Tibial nerve (tissue), 4 donors: ENCODE data around the gene SEC16A. TPM values are rescaled to one million over a fixed set of nuclear protein-coding genes. Genes with fewer than 3 reads are reported as not detected.

ENCODE experiments used
- DNase-seq, 2 donors: peaks; one replicate each; pipeline ENCODE4 v3.0.0-alpha.2; 2019; ENCODE audit warnings: low spot score in 2 of 2
- H3K27ac ChIP-seq, 4 donors: fragments of 200-600 bp; sonication (generic) in 3 of 4; one replicate each; pipeline ENCODE4 v1.5.1; 2017 to 2019; ENCODE audit warnings: mild to moderate bottlenecking in 1 of 4
- H3K27me3 ChIP-seq, 2 donors: fragments of 200-600 bp; sonication (generic) in 1 of 2; one replicate each; pipeline versions ENCODE4 v1.5.1 to v1.6.0; 2017 to 2019
- H3K36me3 ChIP-seq, 3 donors: fragments of 200-600 bp; sonication (generic); one replicate each; pipeline ENCODE4 v1.5.1; 2018 to 2019
- H3K4me1 ChIP-seq, 4 donors: fragments of 200-600 bp; sonication (generic) in 3 of 4; one replicate each; pipeline ENCODE4 v1.5.1; 2017 to 2019
- H3K4me3 ChIP-seq, 4 donors: fragments of 200-600 bp; sonication (generic) in 3 of 4; one replicate each; pipeline ENCODE4 v1.5.1; 2017 to 2019; ENCODE audit warnings: mild to moderate bottlenecking in 1 of 4, moderate library complexity in 1 of 4
- H3K9me3 ChIP-seq, 4 donors: fragments of 200-600 bp; sonication (generic) in 3 of 4; one replicate each; pipeline ENCODE4 v1.5.1; 2017 to 2019
- EP300 ChIP-seq, 2 donors: sonication (generic); formaldehyde crosslinking; IDR thresholded peaks; one replicate each; pipeline ENCODE4 v1.6.1; 2017; ENCODE audit warnings: antibody characterized with exemption in 2 of 2, mild to moderate bottlenecking in 1 of 2
- POLR2A ChIP-seq, 2 donors: fragments of 450-650 bp; IDR thresholded peaks; one replicate each; pipeline ENCODE4 v1.6.1; 2017; ENCODE audit warnings: antibody characterized with exemption in 2 of 2, mild to moderate bottlenecking in 2 of 2, moderate library complexity in 2 of 2
- WGBS, 2 donors: methylation state at CpG; one replicate each; pipeline ENCODE4 v1.1.5; 2018; 5-methylcytosine and 5-hydroxymethylcytosine counted together
- total RNA-seq, 4 donors: library from RNA; depleted of rRNA; stranded (reverse); fragments of >200 nt; gene quantifications; one replicate each; pipeline ENCODE4 v1.1.0, GENCODE V29; 2016
- TF ChIP-seq, protein P1 (sequence below), 5 experiments: fragments of 200-600 bp in 3 of 5; fragments of 450-650 bp in 2 of 5; sonication (generic) in 3 of 5; IDR thresholded peaks; one replicate each; pipeline ENCODE4 v1.5.1; 2016 to 2019; ENCODE audit warnings: antibody characterized with exemption in 5 of 5, mild to moderate bottlenecking in 3 of 5, moderate library complexity in 2 of 5

Gene SEC16A
- total RNA-seq, 4 donors from 2014 or later = 45.8 to 67.5 (median 47.9) TPM

DNA sequence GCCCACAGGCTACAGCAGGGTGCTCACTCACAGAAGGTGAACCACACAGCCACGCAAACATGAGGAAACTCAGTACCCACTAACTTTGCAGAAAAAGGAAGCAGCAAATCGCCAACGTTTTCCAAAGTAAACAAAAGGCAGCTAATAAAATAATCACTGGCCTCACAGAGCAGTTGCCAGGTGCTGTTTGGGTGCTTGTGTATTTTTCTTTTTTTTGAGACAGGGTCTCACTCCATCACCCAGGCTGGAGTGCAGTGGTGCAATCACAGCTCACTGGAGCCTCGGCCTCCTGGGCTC is 86.7 kb downstream of the SEC16A start:
- Histone ChIP-seq H3K36me3 (peaks cover 0 to 69% (median 13%) of the 10 kb centered on the region in 3 donors), H3K4me1 (peaks cover 0 to 43% (median 18%) of the 10 kb centered on the region in 4 donors), H3K9me3 (no peaks in the 10 kb centered on the region), H3K27ac (no peak overlapping the region), H3K27me3 (no peaks in the 10 kb centered on the region), H3K4me3 (no peak overlapping the region)
- no peak for DNase-seq
- TF ChIP-seq, protein P1, sequence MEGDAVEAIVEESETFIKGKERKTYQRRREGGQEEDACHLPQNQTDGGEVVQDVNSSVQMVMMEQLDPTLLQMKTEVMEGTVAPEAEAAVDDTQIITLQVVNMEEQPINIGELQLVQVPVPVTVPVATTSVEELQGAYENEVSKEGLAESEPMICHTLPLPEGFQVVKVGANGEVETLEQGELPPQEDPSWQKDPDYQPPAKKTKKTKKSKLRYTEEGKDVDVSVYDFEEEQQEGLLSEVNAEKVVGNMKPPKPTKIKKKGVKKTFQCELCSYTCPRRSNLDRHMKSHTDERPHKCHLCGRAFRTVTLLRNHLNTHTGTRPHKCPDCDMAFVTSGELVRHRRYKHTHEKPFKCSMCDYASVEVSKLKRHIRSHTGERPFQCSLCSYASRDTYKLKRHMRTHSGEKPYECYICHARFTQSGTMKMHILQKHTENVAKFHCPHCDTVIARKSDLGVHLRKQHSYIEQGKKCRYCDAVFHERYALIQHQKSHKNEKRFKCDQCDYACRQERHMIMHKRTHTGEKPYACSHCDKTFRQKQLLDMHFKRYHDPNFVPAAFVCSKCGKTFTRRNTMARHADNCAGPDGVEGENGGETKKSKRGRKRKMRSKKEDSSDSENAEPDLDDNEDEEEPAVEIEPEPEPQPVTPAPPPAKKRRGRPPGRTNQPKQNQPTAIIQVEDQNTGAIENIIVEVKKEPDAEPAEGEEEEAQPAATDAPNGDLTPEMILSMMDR (IDR thresholded peaks at IDR 0.05) = no peak
- TF ChIP-seq EP300 (IDR thresholded peaks at IDR 0.05) = no peak
- WGBS, 2 donors = 71 to 74% methylated on average over 4 of the region's 4 CpGs

DNA sequence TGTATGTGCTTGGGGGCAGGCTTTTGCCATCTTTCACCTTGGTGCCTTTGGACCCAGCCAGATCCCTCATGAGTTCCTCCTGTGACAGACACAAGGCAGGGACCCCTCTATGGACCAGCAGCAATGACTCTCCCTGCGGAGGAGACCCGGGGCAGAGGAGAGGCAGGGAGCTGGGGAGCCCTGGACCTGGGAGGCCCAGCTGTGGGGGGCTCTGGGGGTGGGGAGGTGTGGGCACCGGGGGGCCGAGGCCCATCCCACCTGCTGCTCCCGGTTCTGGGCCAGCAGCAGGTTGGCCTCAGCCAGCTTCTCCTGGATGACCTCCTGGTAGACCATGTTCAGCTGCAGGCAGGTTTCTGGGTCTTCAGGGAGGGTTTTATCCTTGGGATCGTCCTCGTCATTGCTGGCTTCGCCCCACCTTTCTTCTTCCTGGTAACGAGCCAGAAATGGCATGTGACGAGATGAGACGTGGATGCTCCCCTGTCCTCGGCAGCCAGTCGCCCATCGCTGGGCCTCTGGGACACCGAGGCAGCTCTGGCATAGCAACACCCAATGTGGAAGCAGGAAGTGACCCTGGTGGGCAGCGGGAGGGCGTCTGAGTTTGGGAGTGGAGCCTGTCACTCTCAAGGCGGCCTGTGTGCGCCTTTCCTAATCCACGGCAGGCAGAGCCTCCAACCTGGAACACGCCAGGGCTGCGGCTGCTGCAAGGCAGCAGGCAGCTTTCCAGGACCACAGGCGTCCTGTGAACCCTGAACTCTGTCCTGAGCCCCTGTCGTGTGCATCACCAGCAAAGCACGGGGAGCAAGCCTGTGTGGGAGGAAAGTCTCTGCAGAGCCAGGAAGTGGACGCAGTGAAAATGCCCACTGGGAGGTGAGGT is 87.3 kb downstream of the SEC16A start:
- 81 to 88% methylated on average over 25 to 26 of the region's 26 CpGs for WGBS, 2 donors
- H3K27me3 ChIP-seq = no peaks in the 10 kb centered on the region
- H3K36me3 ChIP-seq = peaks cover 0 to 75% (median 13%) of the 10 kb centered on the region in 3 donors

DNA sequence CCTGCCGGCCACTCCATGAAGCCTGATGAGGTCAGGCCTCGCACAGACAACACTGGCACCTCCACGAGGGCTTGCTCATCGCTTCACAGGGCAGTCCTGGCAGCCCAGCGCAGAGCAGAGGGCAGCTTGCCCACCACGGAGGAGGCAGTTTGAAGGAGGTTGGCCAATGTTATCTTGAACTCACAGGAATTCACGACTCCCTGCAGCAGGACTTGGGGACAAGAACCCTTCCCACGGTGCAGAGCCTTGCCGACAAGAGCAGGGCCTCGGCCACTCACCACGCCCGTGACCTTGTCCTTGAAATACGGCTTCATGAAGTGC is 87.9 kb downstream of the SEC16A start:
- WGBS, 2 donors = 95 to 96% methylated on average over 11 of the region's 13 CpGs
- Histone ChIP-seq H3K36me3 (peaks cover 0 to 76% (median 13%) of the 10 kb centered on the region in 3 donors), H3K4me1 (peaks cover 0 to 34% (median 12%) of the 10 kb centered on the region in 4 donors), H3K4me3 (no peak overlapping the region), H3K27me3 (no peaks in the 10 kb centered on the region), H3K9me3 (no peaks in the 10 kb centered on the region), H3K27ac (no peak overlapping the region)
- TF ChIP-seq POLR2A (IDR thresholded peaks at IDR 0.05) (no peak), EP300 (IDR thresholded peaks at IDR 0.05) (no peak)
- TF ChIP-seq, protein P1 (IDR thresholded peaks at IDR 0.05) = no peak
- no peak for DNase-seq

More for the DNA sequence above, 87.3 kb downstream of the SEC16A start:
- H3K27ac ChIP-seq = no peak overlapping the region
- no peak for TF ChIP-seq POLR2A (IDR thresholded peaks at IDR 0.05)
- TF ChIP-seq, protein P1 (IDR thresholded peaks at IDR 0.05) = no peak
- no peak for TF ChIP-seq EP300 (IDR thresholded peaks at IDR 0.05)
- DNase-seq = no peak
- H3K4me3 ChIP-seq = no peak overlapping the region
- peaks cover 0 to 40% (median 16%) of the 10 kb centered on the region in 4 donors for H3K4me1 ChIP-seq
- no peaks in the 10 kb centered on the region for H3K9me3 ChIP-seq

DNA sequence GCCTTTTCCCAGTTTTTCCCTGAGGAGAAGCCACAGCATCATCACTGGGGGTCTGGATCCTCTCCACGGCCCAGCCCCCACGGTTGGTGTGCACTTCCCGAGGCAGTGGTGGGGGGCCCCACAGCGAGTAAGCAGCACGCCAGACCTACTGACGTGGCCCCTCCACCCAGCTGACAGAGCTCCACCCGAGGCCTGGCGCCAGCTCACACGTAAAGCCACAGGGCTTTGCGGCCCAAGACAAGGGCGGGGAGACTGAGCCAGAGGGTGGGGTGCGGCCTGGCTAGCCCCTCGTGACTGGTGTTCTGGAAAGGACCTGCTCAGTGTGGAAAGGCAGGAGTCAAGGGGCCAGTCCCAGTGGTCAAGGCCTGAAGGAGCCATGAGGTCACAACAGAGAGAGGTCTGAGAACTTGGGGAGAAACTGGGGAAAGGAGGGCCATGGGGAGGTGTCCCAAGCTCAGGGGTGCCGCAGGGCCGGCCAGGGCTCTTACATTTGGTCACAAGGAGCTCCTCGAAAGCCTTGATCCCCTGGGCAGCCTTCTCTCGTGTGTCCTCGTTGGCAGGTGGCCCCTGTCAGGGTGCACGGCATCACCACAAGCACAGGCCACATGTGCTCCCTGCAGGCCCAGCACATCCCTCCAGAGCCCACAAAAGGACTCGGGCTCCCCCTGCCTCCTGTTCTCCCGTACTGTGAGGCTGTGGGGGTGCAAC is 88.4 kb downstream of the SEC16A start:
- H3K36me3 ChIP-seq = peaks cover 2 to 82% (median 13%) of the 10 kb centered on the region in 3 donors

More for the DNA sequence above, 88.4 kb downstream of the SEC16A start:
- no peak overlapping the region for H3K4me3 ChIP-seq
- H3K4me1 ChIP-seq = peaks cover 0 to 33% (median 11%) of the 10 kb centered on the region in 4 donors
- WGBS, 2 donors = 88 to 96% methylated on average over 20 to 21 of the region's 21 CpGs
- no peak overlapping the region for H3K27ac ChIP-seq
- no peak for DNase-seq
- H3K27me3 ChIP-seq = no peaks in the 10 kb centered on the region
- H3K9me3 ChIP-seq = no peaks in the 10 kb centered on the region
- TF ChIP-seq EP300 (IDR thresholded peaks at IDR 0.05) (no peak), POLR2A (IDR thresholded peaks at IDR 0.05) (no peak)
- TF ChIP-seq, protein P1 (IDR thresholded peaks at IDR 0.05) = no peak
